Panc1 (cell line): ENCODE measurements around the gene DNM1. TPM values are rescaled to one million over a fixed set of nuclear protein-coding genes. Genes with fewer than 3 reads are reported as not detected.

Experiments used
- ATAC-seq: fragments of 200-7000 bp; cut with Tn5 transposase; 2 replicates; pipeline ENCODE4 v1.9.1; 2020; ENCODE audit warnings: mild to moderate bottlenecking, moderate library complexity
- BruUV-seq: library from RNA; stranded (reverse); fragments of 400-500 nt; replicated peaks from 2 replicates; lab custom pipeline; 2021; lab: Mats Ljungman, UMichigan
- CTCF ChIA-PET: fragments of 300-600 bp; sonication (Branson Sonifier 250); formaldehyde crosslinking; loops from one replicate; lab custom pipeline; 2022; ENCODE audit warnings: antibody characterized with exemption; lab: Charles Lee
- POLR2A ChIA-PET: fragments of 300-600 bp; sonication (Branson Sonifier 250); formaldehyde crosslinking; loops from one replicate; lab custom pipeline; 2022; ENCODE audit warnings: antibody characterized with exemption; lab: Charles Lee
- DNase-seq: peaks from one replicate; pipeline ENCODE4 v3.0.0-alpha.2; 2010; ENCODE audit warnings: low read depth, low spot score
- H3K27ac ChIP-seq: 2 replicates; pipeline ENCODE4 v1.5.1; 2011; ENCODE audit warnings: mild to moderate bottlenecking, low read length, inconsistent platforms
- H3K27me3 ChIP-seq: fragments of 200-500 bp; sonication (Bioruptor generic); 2 replicates; pipeline ENCODE4 v1.6.0; 2014; ENCODE audit warnings: low read length, inconsistent platforms; ENCODE audit not compliant: control insufficient read depth, insufficient read depth
- H3K36me3 ChIP-seq: fragments of 200-500 bp; sonication (Bioruptor generic); 2 replicates; pipeline ENCODE4 v1.5.1; 2014; ENCODE audit warnings: inconsistent platforms, mild to moderate bottlenecking, low read length, moderate library complexity; ENCODE audit not compliant: control insufficient read depth, insufficient read depth
- H3K4me1 ChIP-seq: 2 replicates; pipeline ENCODE4 v1.5.1; 2011; ENCODE audit warnings: inconsistent platforms, mild to moderate bottlenecking, low read length, moderate library complexity; ENCODE audit not compliant: control insufficient read depth, insufficient read depth
- H3K4me3 ChIP-seq, 2 experiments: 2 replicates each; pipeline ENCODE4 v1.5.1; 2011 to 2012; ENCODE audit warnings: low read depth in 2 of 2, low read length in 2 of 2, mild to moderate bottlenecking in 2 of 2, inconsistent platforms in 1 of 2, moderate library complexity in 1 of 2
- H3K9me3 ChIP-seq: fragments of 200-500 bp; sonication (Bioruptor generic); 2 replicates; pipeline ENCODE4 v1.5.1; 2014; ENCODE audit warnings: low read depth, mild to moderate bottlenecking, inconsistent platforms, low read length, moderate library complexity; ENCODE audit not compliant: control insufficient read depth, insufficient read depth
- CTCF ChIP-seq: fragments of 450-650 bp; IDR thresholded peaks from 2 replicates; pipeline ENCODE4 v1.5.1; 2017; ENCODE audit warnings: mild to moderate bottlenecking
- POLR2AphosphoS5 ChIP-seq: IDR thresholded peaks from 2 replicates; pipeline ENCODE4 v1.6.1; 2012; ENCODE audit warnings: mild to moderate bottlenecking, low read depth, low read length, moderate library complexity
- SIN3A ChIP-seq: IDR thresholded peaks from 2 replicates; pipeline ENCODE4 v1.6.1; 2012; ENCODE audit warnings: low read depth, mild to moderate bottlenecking, low read length, moderate library complexity, borderline replicate concordance; ENCODE audit not compliant: insufficient read depth
- TCF7L2 ChIP-seq: IDR thresholded peaks from 2 replicates; pipeline ENCODE4 v1.6.1; 2011; ENCODE audit warnings: mild to moderate bottlenecking, low read depth, low read length, inconsistent platforms
- in situ Hi-C: cut with HindIII; loops from 2 replicates; pipeline ENCODE4 v1.10.0; 2016; ENCODE audit warnings: low sequenced_read_pairs, low pct_unique_long_range_greater_than_20kb
- intact Hi-C: fragments of 100-400 bp; cut with micrococcal nuclease; formaldehyde crosslinking; loops from one replicate; pipeline ENCODE4 v1.10.0; 2022; ENCODE audit not compliant: unreplicated experiment
- total RNA-seq: library from RNA; stranded (reverse); gene quantifications from one replicate; pipeline ENCODE4 v1.2.1, GENCODE V29; 2021; ENCODE audit not compliant: unreplicated experiment
- TF ChIP-seq, protein P1 (sequence below), 2 experiments: IDR thresholded peaks; 2 replicates each; pipeline ENCODE4 v1.6.1; 2011 to 2012; ENCODE audit warnings: low read depth in 2 of 2, control low read depth in 1 of 2, low read length in 1 of 2, mild to moderate bottlenecking in 1 of 2, moderate library complexity in 1 of 2; ENCODE audit not compliant: insufficient read depth in 1 of 2

The DNM1 gene
- total RNA-seq, 1 experiment from 2014 or later = 18.7 TPM

GRCh38 chr9:128296340-128297220, 93.4 kb downstream of the DNM1 start:
- no TSS peak for BruUV-seq
- intact Hi-C loops (loop anchor here (10.0 kb wide), 2 partner anchors 48 to 118 kb away; partner anchors contain the start of gene SLC27A4), in situ Hi-C loops (no loop called here)
- DNase-seq = no peak
- Histone ChIP-seq H3K9me3 (no peaks in the 10 kb centered on the region), H3K36me3 (no peaks in the 10 kb centered on the region), H3K4me3 (no peak overlapping the region), H3K4me1 (peaks cover 3% of the 10 kb centered on the region), H3K27ac (no peak overlapping the region), H3K27me3 (no peaks in the 10 kb centered on the region)
- no peak for ATAC-seq
- CTCF ChIA-PET = no interaction called here
- TF ChIP-seq TCF7L2 = no peak
- POLR2A ChIA-PET = no interaction called here

DNA sequence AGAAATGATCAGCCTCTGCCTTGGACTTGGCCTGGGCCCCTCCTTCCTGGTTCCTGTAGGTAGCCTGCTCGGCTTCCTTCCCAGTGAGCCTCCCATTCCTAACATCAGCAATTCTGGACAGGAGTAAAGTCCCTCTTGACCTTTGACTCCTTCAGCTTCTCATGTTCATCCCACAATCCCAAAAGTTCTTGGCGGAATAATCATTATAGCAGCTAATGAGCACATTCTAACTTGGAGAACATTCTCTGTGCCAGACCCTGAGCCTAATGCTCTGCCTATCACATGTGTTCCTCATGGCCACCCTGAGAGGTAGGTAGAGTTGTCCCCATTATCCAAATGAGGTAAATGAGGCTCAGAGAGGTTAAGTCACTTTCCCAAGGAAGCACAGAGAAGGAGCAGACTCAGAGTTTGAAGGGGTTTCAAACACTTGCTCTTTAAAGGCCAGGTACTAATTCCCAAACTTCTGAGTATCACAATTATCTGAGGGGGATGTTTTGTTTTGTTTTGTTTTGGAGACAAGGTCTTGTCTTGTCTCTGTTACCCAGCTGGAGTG, 94.1 kb downstream of the DNM1 start:
- H3K27me3 ChIP-seq = no peaks in the 10 kb centered on the region
- ChIA-PET POLR2A (no interaction called here), CTCF (no interaction called here)
- intact Hi-C loops (loop anchor here (10.0 kb wide), 2 partner anchors 48 to 118 kb away; partner anchors contain the start of gene SLC27A4), in situ Hi-C loops (no loop called here)
- no peak overlapping the region for H3K27ac ChIP-seq
- no peak overlapping the region for H3K4me3 ChIP-seq
- no TSS peak for BruUV-seq
- DNase-seq (no peak), ATAC-seq (no peak)
- H3K36me3 ChIP-seq = no peaks in the 10 kb centered on the region
- peaks cover 3% of the 10 kb centered on the region for H3K4me1 ChIP-seq
- H3K9me3 ChIP-seq = no peaks in the 10 kb centered on the region
- TF ChIP-seq POLR2AphosphoS5 (no peak), CTCF (no peak), TCF7L2 (no peak), SIN3A (no peak)
- TF ChIP-seq, protein P1, sequence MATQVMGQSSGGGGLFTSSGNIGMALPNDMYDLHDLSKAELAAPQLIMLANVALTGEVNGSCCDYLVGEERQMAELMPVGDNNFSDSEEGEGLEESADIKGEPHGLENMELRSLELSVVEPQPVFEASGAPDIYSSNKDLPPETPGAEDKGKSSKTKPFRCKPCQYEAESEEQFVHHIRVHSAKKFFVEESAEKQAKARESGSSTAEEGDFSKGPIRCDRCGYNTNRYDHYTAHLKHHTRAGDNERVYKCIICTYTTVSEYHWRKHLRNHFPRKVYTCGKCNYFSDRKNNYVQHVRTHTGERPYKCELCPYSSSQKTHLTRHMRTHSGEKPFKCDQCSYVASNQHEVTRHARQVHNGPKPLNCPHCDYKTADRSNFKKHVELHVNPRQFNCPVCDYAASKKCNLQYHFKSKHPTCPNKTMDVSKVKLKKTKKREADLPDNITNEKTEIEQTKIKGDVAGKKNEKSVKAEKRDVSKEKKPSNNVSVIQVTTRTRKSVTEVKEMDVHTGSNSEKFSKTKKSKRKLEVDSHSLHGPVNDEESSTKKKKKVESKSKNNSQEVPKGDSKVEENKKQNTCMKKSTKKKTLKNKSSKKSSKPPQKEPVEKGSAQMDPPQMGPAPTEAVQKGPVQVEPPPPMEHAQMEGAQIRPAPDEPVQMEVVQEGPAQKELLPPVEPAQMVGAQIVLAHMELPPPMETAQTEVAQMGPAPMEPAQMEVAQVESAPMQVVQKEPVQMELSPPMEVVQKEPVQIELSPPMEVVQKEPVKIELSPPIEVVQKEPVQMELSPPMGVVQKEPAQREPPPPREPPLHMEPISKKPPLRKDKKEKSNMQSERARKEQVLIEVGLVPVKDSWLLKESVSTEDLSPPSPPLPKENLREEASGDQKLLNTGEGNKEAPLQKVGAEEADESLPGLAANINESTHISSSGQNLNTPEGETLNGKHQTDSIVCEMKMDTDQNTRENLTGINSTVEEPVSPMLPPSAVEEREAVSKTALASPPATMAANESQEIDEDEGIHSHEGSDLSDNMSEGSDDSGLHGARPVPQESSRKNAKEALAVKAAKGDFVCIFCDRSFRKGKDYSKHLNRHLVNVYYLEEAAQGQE (IDR thresholded peaks at IDR 0.05; ENCODE audit: insufficient read depth in 1 of 2, low read depth in 2 of 2, low read length in 1 of 2) = no peak
